IMR-90 (cell line): Measurements from ENCODE around the gene RNF223. TPM values are rescaled to one million over a fixed set of nuclear protein-coding genes. Genes with fewer than 3 reads are reported as not detected.

Experiments used
- ATAC-seq: fragments of 200-7000 bp; cut with Tn5 transposase; 2 replicates; pipeline ENCODE4 v1.9.1; 2020; ENCODE audit warnings: low read depth, mild to moderate bottlenecking, moderate library complexity
- BruUV-seq: library from RNA; stranded (reverse); fragments of 400-500 nt; replicated peaks from 2 replicates; lab custom pipeline; 2021; lab: Mats Ljungman, UMichigan
- CTCF ChIA-PET: fragments of 300-600 bp; formaldehyde crosslinking; extraction: SDS; loops from one replicate; lab custom pipeline; 2021; ENCODE audit warnings: antibody characterized with exemption; lab: Yijun Ruan, JAX
- POLR2A ChIA-PET: fragments of 300-600 bp; sonication (Branson Sonifier 250); formaldehyde crosslinking; loops from one replicate; lab custom pipeline; 2022; ENCODE audit warnings: antibody characterized with exemption; ENCODE audit not compliant: unreplicated experiment; lab: Charles Lee
- DNase-seq: peaks from one replicate; pipeline ENCODE4 v3.0.0; 2013
- H2AFZ ChIP-seq: replicated peaks from 2 replicates; pipeline ENCODE3; 2013; ENCODE audit warnings: low read length, mild to moderate bottlenecking; ENCODE audit not compliant: poor library complexity
- H2AK5ac ChIP-seq: 2 replicates; pipeline ENCODE4 v1.6.1; 2013; ENCODE audit warnings: low read depth, low read length, inconsistent platforms
- H2AK9ac ChIP-seq: replicated peaks from 2 replicates; pipeline ENCODE3; 2013; ENCODE audit warnings: mild to moderate bottlenecking, low read depth, low read length, moderate library complexity; ENCODE audit not compliant: poor library complexity
- H2BK120ac ChIP-seq: 2 replicates; pipeline ENCODE4 v1.6.1; 2013; ENCODE audit warnings: low read depth, low read length, inconsistent platforms
- H2BK15ac ChIP-seq: 3 replicates; pipeline ENCODE4 v1.6.1; 2013; ENCODE audit warnings: low read depth, low read length, inconsistent platforms
- H2BK20ac ChIP-seq: 2 replicates; pipeline ENCODE4 v1.6.1; 2013; ENCODE audit warnings: low read depth, mild to moderate bottlenecking, inconsistent platforms, low read length, moderate library complexity
- H2BK5ac ChIP-seq: 2 replicates; pipeline ENCODE4 v1.6.1; 2013; ENCODE audit warnings: mild to moderate bottlenecking, low read depth, low read length, inconsistent platforms; ENCODE audit not compliant: poor library complexity, severe bottlenecking
- H3K14ac ChIP-seq: replicated peaks from 2 replicates; pipeline ENCODE4 v1.6.1; 2013; ENCODE audit warnings: low read depth, low read length, inconsistent platforms
- H3K18ac ChIP-seq: 2 replicates; pipeline ENCODE4 v1.6.1; 2013; ENCODE audit warnings: low read depth, low read length, control low read depth
- H3K23ac ChIP-seq: 2 replicates; pipeline ENCODE4 v1.6.1; 2013; ENCODE audit warnings: low read depth, low read length, inconsistent platforms
- H3K27ac ChIP-seq: 2 replicates; pipeline ENCODE4 v1.5.1; 2013; ENCODE audit warnings: mild to moderate bottlenecking, control low read depth, low read length; ENCODE audit not compliant: insufficient read depth
- H3K27me3 ChIP-seq: 2 replicates; pipeline ENCODE4 v1.6.1; 2013; ENCODE audit warnings: low read length; ENCODE audit not compliant: control insufficient read depth, insufficient read depth
- H3K36me3 ChIP-seq: 2 replicates; pipeline ENCODE4 v1.6.1; 2013; ENCODE audit warnings: low read length, mixed read lengths; ENCODE audit not compliant: control insufficient read depth, insufficient read depth
- H3K4ac ChIP-seq: 2 replicates; pipeline ENCODE4 v1.6.1; 2013; ENCODE audit warnings: low read depth, low read length, inconsistent platforms
- H3K4me1 ChIP-seq: 2 replicates; pipeline ENCODE4 v1.6.1; 2013; ENCODE audit warnings: low read length, mixed read lengths; ENCODE audit not compliant: control insufficient read depth, insufficient read depth
- H3K4me2 ChIP-seq: 2 replicates; pipeline ENCODE4 v1.6.1; 2013; ENCODE audit warnings: low read depth, mild to moderate bottlenecking, control low read depth, low read length, moderate library complexity
- H3K4me3 ChIP-seq: 2 replicates; pipeline ENCODE4 v1.5.1; 2013; ENCODE audit warnings: low read depth, mild to moderate bottlenecking, control low read depth, low read length, moderate library complexity; ENCODE audit not compliant: insufficient read depth
- H3K56ac ChIP-seq: 2 replicates; pipeline ENCODE4 v1.6.1; 2013; ENCODE audit warnings: low read length, inconsistent platforms; ENCODE audit not compliant: insufficient read depth; ENCODE audit errors: extremely low read depth
- H3K79me1 ChIP-seq, 2 experiments: 2 replicates each; pipeline ENCODE4 v1.6.1; 2013; ENCODE audit warnings: low read length in 2 of 2, inconsistent platforms in 1 of 2, low read depth in 1 of 2
- H3K9ac ChIP-seq: 2 replicates; pipeline ENCODE4 v1.6.1; 2013; ENCODE audit warnings: low read depth, low read length, control low read depth
- H3K9me1 ChIP-seq: 2 replicates; pipeline ENCODE4 v1.6.1; 2013; ENCODE audit warnings: low read length, inconsistent platforms; ENCODE audit not compliant: insufficient read depth
- H3K9me3 ChIP-seq: 2 replicates; pipeline ENCODE4 v1.6.1; 2013; ENCODE audit warnings: low read length; ENCODE audit not compliant: control insufficient read depth, insufficient read depth
- H4K20me1 ChIP-seq: 2 replicates; pipeline ENCODE4 v1.6.1; 2013; ENCODE audit warnings: low read length, inconsistent platforms; ENCODE audit not compliant: insufficient read depth
- H4K5ac ChIP-seq: 2 replicates; pipeline ENCODE4 v1.6.1; 2013; ENCODE audit warnings: mild to moderate bottlenecking, low read depth, low read length, control low read depth
- H4K8ac ChIP-seq, 2 experiments: 2 replicates each; pipeline ENCODE4 v1.6.1; 2013; ENCODE audit warnings: low read depth in 2 of 2, low read length in 2 of 2, control low read depth in 1 of 2, inconsistent platforms in 1 of 2
- H4K91ac ChIP-seq: 2 replicates; pipeline ENCODE4 v1.6.1; 2013; ENCODE audit warnings: low read depth, low read length, inconsistent platforms; ENCODE audit not compliant: insufficient read depth
- BHLHE40 ChIP-seq: fragments of 150-350 bp; IDR thresholded peaks from 2 replicates; pipeline ENCODE4 v1.6.1; 2016; ENCODE audit warnings: mild to moderate bottlenecking, low read depth, low read length
- CEBPB ChIP-seq: IDR thresholded peaks from 2 replicates; pipeline ENCODE4 v1.6.1; 2012; ENCODE audit warnings: low read depth, low read length, improper control_type of control experiment
- CHD1 ChIP-seq: IDR thresholded peaks from 2 replicates; pipeline ENCODE4 v1.6.1; 2012; ENCODE audit warnings: low read depth, low read length, improper control_type of control experiment
- CTCF ChIP-seq: conservative IDR thresholded peaks from 2 replicates; pipeline ENCODE4 v1.5.1; 2012; ENCODE audit warnings: mild to moderate bottlenecking, low read depth, low read length, improper control_type of control experiment
- ELK1 ChIP-seq: fragments of 150-350 bp; IDR thresholded peaks from 2 replicates; pipeline ENCODE4 v1.6.1; 2016; ENCODE audit warnings: low read depth, mild to moderate bottlenecking, low read length, moderate library complexity, borderline replicate concordance
- FOS ChIP-seq: fragments of 150-350 bp; IDR thresholded peaks from 2 replicates; pipeline ENCODE4 v1.6.1; 2016; ENCODE audit warnings: low read depth, low read length
- MAFK ChIP-seq: IDR thresholded peaks from 2 replicates; pipeline ENCODE4 v1.6.1; 2012; ENCODE audit warnings: low read depth, low read length, improper control_type of control experiment
- MAZ ChIP-seq: IDR thresholded peaks from 2 replicates; pipeline ENCODE4 v1.6.1; 2012; ENCODE audit warnings: low read depth, mild to moderate bottlenecking, low read length, improper control_type of control experiment, moderate library complexity, borderline replicate concordance
- MXI1 ChIP-seq: IDR thresholded peaks from 2 replicates; pipeline ENCODE4 v1.6.1; 2012; ENCODE audit warnings: low read depth, mild to moderate bottlenecking, low read length, moderate library complexity, borderline replicate concordance
- NFE2L2 ChIP-seq: fragments of 150-350 bp; IDR thresholded peaks from 2 replicates; pipeline ENCODE4 v1.6.1; 2016; ENCODE audit warnings: low read depth, mild to moderate bottlenecking, low read length
- POLR2A ChIP-seq: IDR thresholded peaks from 2 replicates; pipeline ENCODE4 v1.6.1; 2012; ENCODE audit warnings: mild to moderate bottlenecking, low read depth, low read length
- RAD21 ChIP-seq: IDR thresholded peaks from 2 replicates; pipeline ENCODE4 v1.6.1; 2012; ENCODE audit warnings: low read length, improper control_type of control experiment
- RCOR1 ChIP-seq: IDR thresholded peaks from 2 replicates; pipeline ENCODE4 v1.6.1; 2012; ENCODE audit warnings: mild to moderate bottlenecking, low read length, improper control_type of control experiment; ENCODE audit not compliant: insufficient replicate concordance
- RFX5 ChIP-seq: IDR thresholded peaks from 2 replicates; pipeline ENCODE4 v1.8.0; 2012; ENCODE audit warnings: low read depth, mild to moderate bottlenecking, low read length, moderate library complexity
- SMC3 ChIP-seq: fragments of 150-350 bp; IDR thresholded peaks from 2 replicates; pipeline ENCODE4 v1.6.1; 2016; ENCODE audit warnings: low read depth, mild to moderate bottlenecking, antibody characterized with exemption, low read length, moderate library complexity
- WGBS, 2 experiments: methylation state at CpG; one replicate each; pipeline versions ENCODE4 v1.1.5 to v1.1.7; 2013; ENCODE audit warnings: missing lambda C conversion rate in 2 of 2; ENCODE audit not compliant: insufficient read length in 1 of 2; ENCODE audit errors: extremely low coverage in 2 of 2; 5-methylcytosine and 5-hydroxymethylcytosine counted together
- dilution Hi-C: fragments of 300-500 bp; cut with HindIII; formaldehyde crosslinking; loops from one replicate; pipeline ENCODE4 v1.14.3; 2018; ENCODE audit warnings: low sequenced_read_pairs; ENCODE audit not compliant: unreplicated experiment
- in situ Hi-C: fragments of 300-500 bp; cut with MboI; formaldehyde crosslinking; loops from 3 replicates; pipeline ENCODE4 v1.14.3; 2019; ENCODE audit warnings: low sequenced_read_pairs, inconsistent platforms, mixed read lengths
- intact Hi-C: fragments of 100-400 bp; cut with micrococcal nuclease; formaldehyde crosslinking; loops from 2 replicates; pipeline ENCODE4 v1.10.0; 2022
- polyA plus RNA-seq, 3 experiments: library from polyadenylated mRNA; depleted of rRNA; stranded (reverse); fragments of >200 nt; gene quantifications; 2 replicates each; pipeline ENCODE4 v1.2.3, GENCODE V29; 2012; ENCODE audit warnings: low replicate concordance in 1 of 3
- total RNA-seq: library from RNA; depleted of rRNA; stranded (reverse); fragments of >200 nt; gene quantifications from 2 replicates; pipeline ENCODE4 v1.2.3, GENCODE V29; 2012
- TF ChIP-seq, protein P1 (sequence below): fragments of 150-350 bp; IDR thresholded peaks from 2 replicates; pipeline ENCODE4 v1.6.1; 2017; ENCODE audit warnings: mild to moderate bottlenecking, antibody characterized with exemption, low read length, low read depth

Gene RNF223
- total and polyA plus RNA-seq, 2 of the 4 experiments (the other 2 are of a cell fraction) = not detected

DNA sequence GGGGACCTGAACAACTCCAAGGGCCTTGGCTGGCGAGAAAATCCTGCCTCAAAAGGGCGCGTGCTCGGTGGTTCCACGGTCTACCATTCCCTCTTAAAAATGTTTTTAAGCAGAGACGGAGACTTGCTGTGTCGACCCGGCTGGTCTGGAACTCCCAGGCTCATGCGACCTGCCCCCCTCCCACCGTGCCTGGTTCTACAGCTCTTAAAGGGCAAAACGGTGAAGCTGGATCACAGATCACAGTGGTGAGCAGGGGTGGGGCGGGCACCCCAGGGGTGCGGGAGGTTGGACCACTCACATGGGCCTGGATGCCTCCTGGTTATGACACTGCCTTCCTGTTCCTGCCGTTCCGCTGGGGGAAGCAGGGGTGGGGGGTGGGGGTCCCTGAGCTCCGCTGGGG is 46.0 kb upstream of the RNF223 start:
- no peak for ATAC-seq
- Histone ChIP-seq H4K91ac (no peak overlapping the region), H2BK5ac (no peak overlapping the region), H3K56ac (no peak overlapping the region), H2AK9ac (no peak overlapping the region), H4K20me1 (no peaks in the 10 kb centered on the region), H3K23ac (no peak overlapping the region), H3K27me3 (no peaks in the 10 kb centered on the region; the same call in 1 of the 2 replicates), H3K27ac (no peak overlapping the region), H3K9ac (no peak overlapping the region), H3K4me2 (no peak overlapping the region), H2BK120ac (no peak overlapping the region), H3K79me1 (peaks cover 1 to 2% of the 10 kb centered on the region in 2 experiments; a peak in 3 of 4 replicates), H3K36me3 (no peaks in the 10 kb centered on the region), H2BK15ac (no peak overlapping the region), H2AK5ac (no peak overlapping the region), H2AFZ (no peak overlapping the region), H4K5ac (no peak overlapping the region), H2BK20ac (no peak overlapping the region), H3K14ac (no peak overlapping the region), H3K4me3 (no peak overlapping the region), H3K9me1 (peaks cover 9% of the 10 kb centered on the region), H3K4me1 (0 out of 2 replicates have a peak, but pooled peaks cover 1% of the 10 kb centered on the region), H3K4ac (no peak overlapping the region), H3K18ac (no peak overlapping the region), H4K8ac (no peak overlapping the region), H3K9me3 (0 out of 2 replicates have a peak, but pooled peaks cover 3% of the 10 kb centered on the region)
- ChIA-PET POLR2A (no interaction called here), CTCF (interaction anchor here (0.7 kb wide), 1 partner anchor 111 kb away, joined by 3 read pairs; no protein-coding TSS in a partner anchor)
- dilution Hi-C loops (no loop called here), in situ Hi-C loops (no loop called here), intact Hi-C loops (loop anchor here (5.0 kb wide), 1 partner anchor 187 kb away; the partner anchor contains the start of genes ACAP3 and PUSL1)
- 40% methylated on average over 3 of the region's 16 CpGs; no CpG with 5 or more reads in 1 of the 2 experiments for WGBS, 2 experiments
- no peak for TF ChIP-seq RFX5
- no peak for TF ChIP-seq FOS
- TF ChIP-seq, protein P1, sequence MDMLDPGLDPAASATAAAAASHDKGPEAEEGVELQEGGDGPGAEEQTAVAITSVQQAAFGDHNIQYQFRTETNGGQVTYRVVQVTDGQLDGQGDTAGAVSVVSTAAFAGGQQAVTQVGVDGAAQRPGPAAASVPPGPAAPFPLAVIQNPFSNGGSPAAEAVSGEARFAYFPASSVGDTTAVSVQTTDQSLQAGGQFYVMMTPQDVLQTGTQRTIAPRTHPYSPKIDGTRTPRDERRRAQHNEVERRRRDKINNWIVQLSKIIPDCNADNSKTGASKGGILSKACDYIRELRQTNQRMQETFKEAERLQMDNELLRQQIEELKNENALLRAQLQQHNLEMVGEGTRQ = no peak
- TF ChIP-seq POLR2A = no peak
- TF ChIP-seq ELK1 = no peak
- no peak for TF ChIP-seq MAFK
- TF ChIP-seq SMC3 = no peak
- TF ChIP-seq CEBPB = no peak
- no peak for TF ChIP-seq CHD1
- TF ChIP-seq BHLHE40 = no peak
- no peak for TF ChIP-seq MAZ
- TF ChIP-seq CTCF = no peak
- no peak for TF ChIP-seq NFE2L2
- no peak for TF ChIP-seq RCOR1
- TF ChIP-seq RAD21 = no peak
- TF ChIP-seq MXI1 = no peak
- no TSS peak for BruUV-seq
- DNase-seq = no peak
